ENCODE measurements around the gene ODAD3. TPM values are rescaled to one million over a fixed set of nuclear protein-coding genes. Genes with fewer than 3 reads are reported as not detected.
"Not testable (repeated sequence)": the region's sequence is repeated elsewhere in the genome, so short reads cannot be mapped to it uniquely, and the experiment has no call there.

Gene ODAD3
- total RNA-seq, 1 donor from 2014 or later = 1.4 TPM

- H3K9me3 Mint-ChIP-seq = no peaks in the 10 kb centered on the region
- peaks cover 9% of the 10 kb centered on the region for H3K36me3 Mint-ChIP-seq
- TF ChIP-seq CTCF (IDR thresholded peaks at IDR 0.05; ENCODE audit: unreplicated experiment) = no peak
- H3K27ac Mint-ChIP-seq = peak overlapping the region; percentile 21
- no peak overlapping the region for H3K4me3 Mint-ChIP-seq
- peaks cover 10% of the 10 kb centered on the region for H3K4me1 Mint-ChIP-seq
- no peaks in the 10 kb centered on the region for H3K27me3 Mint-ChIP-seq (ENCODE audit: low read depth)
- no peak for DNase-seq (ENCODE audit: low spot score in 2 of 2, unreplicated experiment in 2 of 2)
Observed at GRCh38 chr19:11408591-11408990, 26.3 kb downstream of the ODAD3 start.

GRCh38 chr19:11406703-11407236, 28.2 kb downstream of the ODAD3 start:
- H3K36me3 Mint-ChIP-seq; H3K27me3 Mint-ChIP-seq (ENCODE audit: low read depth); H3K4me3 Mint-ChIP-seq; DNase-seq (ENCODE audit: low spot score in 2 of 2, unreplicated experiment in 2 of 2); H3K9me3 Mint-ChIP-seq; H3K27ac Mint-ChIP-seq: not testable (repeated sequence)
- peaks cover 10% of the 10 kb centered on the region for H3K4me1 Mint-ChIP-seq

GRCh38 chr19:11405846-11406643, 28.9 kb downstream of the ODAD3 start:
- H3K4me3 Mint-ChIP-seq = no peak overlapping the region
- H3K27ac Mint-ChIP-seq = no peak overlapping the region
- H3K27me3 Mint-ChIP-seq (ENCODE audit: low read depth) = no peaks in the 10 kb centered on the region
- DNase-seq (ENCODE audit: low spot score in 2 of 2, unreplicated experiment in 2 of 2) = no peak
- peaks cover 9% of the 10 kb centered on the region for H3K4me1 Mint-ChIP-seq
- no peak for TF ChIP-seq CTCF (IDR thresholded peaks at IDR 0.05; ENCODE audit: unreplicated experiment)
- H3K36me3 Mint-ChIP-seq = peaks cover 8% of the 10 kb centered on the region
- no peaks in the 10 kb centered on the region for H3K9me3 Mint-ChIP-seq

- peak overlapping the region; percentile 79 for H3K27ac Mint-ChIP-seq
Observed at GRCh38 chr19:11404588-11405222, 30.2 kb downstream of the ODAD3 start.

GRCh38 chr19:11401808-11402543, 32.9 kb downstream of the ODAD3 start:
- no peak overlapping the region for H3K4me3 Mint-ChIP-seq
- no peak for DNase-seq (ENCODE audit: low spot score in 2 of 2, unreplicated experiment in 2 of 2)
- peaks cover 6% of the 10 kb centered on the region for H3K4me1 Mint-ChIP-seq
- no peaks in the 10 kb centered on the region for H3K27me3 Mint-ChIP-seq (ENCODE audit: low read depth)
- no peak for TF ChIP-seq CTCF (IDR thresholded peaks at IDR 0.05; ENCODE audit: unreplicated experiment)
- H3K36me3 Mint-ChIP-seq = peaks cover 14% of the 10 kb centered on the region
- no peaks in the 10 kb centered on the region for H3K9me3 Mint-ChIP-seq
- no peak overlapping the region for H3K27ac Mint-ChIP-seq

More at GRCh38 chr19:11404588-11405222, 30.2 kb downstream of the ODAD3 start:
- Mint-ChIP-seq H3K27me3 (ENCODE audit: low read depth) (no peaks in the 10 kb centered on the region), H3K36me3 (peaks cover 11% of the 10 kb centered on the region), H3K4me3 (no peak overlapping the region), H3K9me3 (no peaks in the 10 kb centered on the region), H3K4me1 (peaks cover 6% of the 10 kb centered on the region)
- DNase-seq (ENCODE audit: low spot score in 2 of 2, unreplicated experiment in 2 of 2) = no peak
- no peak for TF ChIP-seq CTCF (IDR thresholded peaks at IDR 0.05; ENCODE audit: unreplicated experiment)
